ENCODE results near the gene MAN2A2.

The MAN2A2 gene

GRCh38 chr15:90902040-90902839 lies 862 bp upstream of the MAN2A2 start:
- no peaks in the 10 kb centered on the region for H3K27me3 ChIP-seq (replicated peaks)
- peaks cover 4% of the 10 kb centered on the region for H3K36me3 ChIP-seq (replicated peaks)
- peak overlapping the region; percentile 15 for H3K27ac ChIP-seq
- H3K4me3 ChIP-seq (ENCODE audit: low read depth, low read length) = peak overlapping the region; percentile 74
- in situ Hi-C loops (cut with HindIII; ENCODE audit: low pct_ligation_motif_present, low sequenced_read_pairs) = no loop called here
- peak; percentile 54 for DNase-seq
- TF ChIP-seq CTCF (IDR thresholded peaks at IDR 0.05; ENCODE audit: low read depth, low read length, missing control alignments) = peak; percentile 87

- no peak for DNase-seq
- TF ChIP-seq CTCF (IDR thresholded peaks at IDR 0.05; ENCODE audit: low read depth, low read length, missing control alignments) = peak; percentile 38
- Histone ChIP-seq H3K27me3 (replicated peaks) (no peaks in the 10 kb centered on the region), H3K4me3 (ENCODE audit: low read depth, low read length) (peak overlapping the region; percentile 69), H3K36me3 (replicated peaks) (peaks cover 4% of the 10 kb centered on the region), H3K27ac (no peak overlapping the region)
- in situ Hi-C loops (cut with HindIII; ENCODE audit: low pct_ligation_motif_present, low sequenced_read_pairs) = no loop called here
These were observed 833 bp downstream of the MAN2A2 start for GRCh38 chr15:90903733-90904536.

- DNase-seq = no peak
- TF ChIP-seq CTCF (IDR thresholded peaks at IDR 0.05; ENCODE audit: low read depth, low read length, missing control alignments) = no peak
- Histone ChIP-seq H3K36me3 (replicated peaks) (peaks cover 7% of the 10 kb centered on the region), H3K4me3 (ENCODE audit: low read depth, low read length) (no peak overlapping the region), H3K27ac (no peak overlapping the region), H3K27me3 (replicated peaks) (no peaks in the 10 kb centered on the region)
- in situ Hi-C loops (cut with HindIII; ENCODE audit: low pct_ligation_motif_present, low sequenced_read_pairs) = no loop called here
These were observed 1.6 kb downstream of the MAN2A2 start for GRCh38 chr15:90904746-90905145.

GRCh38 chr15:90905306-90906180 lies 2.4 kb downstream of the MAN2A2 start:
- DNase-seq = no peak
- Histone ChIP-seq H3K4me3 (ENCODE audit: low read depth, low read length) (no peak overlapping the region), H3K36me3 (replicated peaks) (peaks cover 8% of the 10 kb centered on the region), H3K27ac (no peak overlapping the region), H3K27me3 (replicated peaks) (no peaks in the 10 kb centered on the region)
- no peak for TF ChIP-seq CTCF (IDR thresholded peaks at IDR 0.05; ENCODE audit: low read depth, low read length, missing control alignments)
- in situ Hi-C loops (cut with HindIII; ENCODE audit: low pct_ligation_motif_present, low sequenced_read_pairs) = no loop called here

GRCh38 chr15:90906181-90906849 lies 3.2 kb downstream of the MAN2A2 start:
- TF ChIP-seq CTCF (IDR thresholded peaks at IDR 0.05; ENCODE audit: low read depth, low read length, missing control alignments) = no peak
- Histone ChIP-seq H3K27ac (no peak overlapping the region), H3K4me3 (ENCODE audit: low read depth, low read length) (no peak overlapping the region), H3K36me3 (replicated peaks) (peaks cover 14% of the 10 kb centered on the region), H3K27me3 (replicated peaks) (no peaks in the 10 kb centered on the region)
- in situ Hi-C loops (cut with HindIII; ENCODE audit: low pct_ligation_motif_present, low sequenced_read_pairs) = no loop called here
- no peak for DNase-seq
